ENCODE measurements around the gene ZNF655. TPM values are rescaled to one million over a fixed set of nuclear protein-coding genes. Genes with fewer than 3 reads are reported as not detected.

Gene ZNF655
- polyA plus RNA-seq, 1 donor (not counting 4 experiments of a cell fraction or from before 2014, with no cell fraction given) = 71.1 TPM

DNA sequence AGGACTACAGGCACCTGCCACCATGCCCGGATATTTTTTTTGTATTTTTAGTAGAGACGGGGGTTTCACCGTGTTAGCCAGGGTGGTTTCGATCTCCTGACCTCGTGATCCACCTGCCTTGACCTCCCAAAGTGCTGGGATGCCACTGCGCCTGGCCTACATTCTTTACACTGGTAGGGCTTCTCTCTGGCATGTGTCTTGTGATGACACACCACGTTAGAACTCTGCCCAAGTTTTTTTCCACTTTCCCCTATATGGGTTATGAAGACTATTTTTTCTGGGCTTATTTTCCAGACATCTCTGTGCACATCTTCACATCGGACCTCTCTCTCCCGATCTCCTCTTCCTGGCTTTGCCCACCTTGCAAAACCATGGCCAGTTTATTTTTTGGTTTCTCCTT lies 17.2 kb upstream of the ZNF655 start:
- H3K9me1 ChIP-seq (ENCODE audit: control insufficient read depth, extremely low read depth, insufficient read depth, low read length) = no peaks in the 10 kb centered on the region
- no peak overlapping the region for H3K4me2 ChIP-seq (ENCODE audit: control insufficient read depth, extremely low read depth, insufficient read depth, low read depth, low read length)
- H3K27me3 ChIP-seq (ENCODE audit: control insufficient read depth, extremely low read depth, insufficient read depth, low read length) = no peaks in the 10 kb centered on the region
- H3K36me3 ChIP-seq (ENCODE audit: control insufficient read depth in 2 of 2, extremely low read depth in 1 of 2, insufficient read depth in 2 of 2, low read length in 2 of 2) = no peaks in the 10 kb centered on the region
- H3K4me1 ChIP-seq (ENCODE audit: control insufficient read depth, extremely low read depth, insufficient read depth, low read length) = no peaks in the 10 kb centered on the region
- dilution Hi-C loops (cut with MboI; ENCODE audit: extremely low pct_ligation_motif_present, low sequenced_read_pairs) = no loop called here
- TF ChIP-seq EZH2 (IDR thresholded peaks at IDR 0.05; ENCODE audit: low read length) = no peak
- TF ChIP-seq, protein P1, sequence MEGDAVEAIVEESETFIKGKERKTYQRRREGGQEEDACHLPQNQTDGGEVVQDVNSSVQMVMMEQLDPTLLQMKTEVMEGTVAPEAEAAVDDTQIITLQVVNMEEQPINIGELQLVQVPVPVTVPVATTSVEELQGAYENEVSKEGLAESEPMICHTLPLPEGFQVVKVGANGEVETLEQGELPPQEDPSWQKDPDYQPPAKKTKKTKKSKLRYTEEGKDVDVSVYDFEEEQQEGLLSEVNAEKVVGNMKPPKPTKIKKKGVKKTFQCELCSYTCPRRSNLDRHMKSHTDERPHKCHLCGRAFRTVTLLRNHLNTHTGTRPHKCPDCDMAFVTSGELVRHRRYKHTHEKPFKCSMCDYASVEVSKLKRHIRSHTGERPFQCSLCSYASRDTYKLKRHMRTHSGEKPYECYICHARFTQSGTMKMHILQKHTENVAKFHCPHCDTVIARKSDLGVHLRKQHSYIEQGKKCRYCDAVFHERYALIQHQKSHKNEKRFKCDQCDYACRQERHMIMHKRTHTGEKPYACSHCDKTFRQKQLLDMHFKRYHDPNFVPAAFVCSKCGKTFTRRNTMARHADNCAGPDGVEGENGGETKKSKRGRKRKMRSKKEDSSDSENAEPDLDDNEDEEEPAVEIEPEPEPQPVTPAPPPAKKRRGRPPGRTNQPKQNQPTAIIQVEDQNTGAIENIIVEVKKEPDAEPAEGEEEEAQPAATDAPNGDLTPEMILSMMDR (optimal IDR thresholded peaks at IDR 0.05 in 1 of 3, IDR thresholded peaks at IDR 0.05 in 1 of 3, conservative IDR thresholded peaks at IDR 0.05 in 1 of 3; ENCODE audit: extremely low read depth in 1 of 3, insufficient read depth in 2 of 3, low read length in 3 of 3) = no peak
- DNase-seq (ENCODE audit: low read depth, low spot score) = no peak
- H4K20me1 ChIP-seq (ENCODE audit: control insufficient read depth, extremely low read depth, insufficient read depth, low read length) = no peaks in the 10 kb centered on the region
- FAIRE-seq = no peak
- H2AFZ ChIP-seq (ENCODE audit: control insufficient read depth, low read length) = no peak overlapping the region
- no peak overlapping the region for H3K27ac ChIP-seq (ENCODE audit: control insufficient read depth, insufficient read depth, low read length)
- peaks cover 6% of the 10 kb centered on the region for H3K9me3 ChIP-seq (ENCODE audit: control insufficient read depth, low read depth, low read length)
- H3K79me2 ChIP-seq (ENCODE audit: control insufficient read depth, insufficient read depth, low read length) = no peaks in the 10 kb centered on the region
- H3K4me3 ChIP-seq (ENCODE audit: control insufficient read depth in 2 of 3, extremely low read depth in 1 of 3, insufficient read depth in 2 of 3, low read depth in 1 of 3, low read length in 3 of 3) = no peak overlapping the region
- H3K9ac ChIP-seq (ENCODE audit: control insufficient read depth, extremely low read depth, insufficient read depth, low read length) = no peak overlapping the region

DNA sequence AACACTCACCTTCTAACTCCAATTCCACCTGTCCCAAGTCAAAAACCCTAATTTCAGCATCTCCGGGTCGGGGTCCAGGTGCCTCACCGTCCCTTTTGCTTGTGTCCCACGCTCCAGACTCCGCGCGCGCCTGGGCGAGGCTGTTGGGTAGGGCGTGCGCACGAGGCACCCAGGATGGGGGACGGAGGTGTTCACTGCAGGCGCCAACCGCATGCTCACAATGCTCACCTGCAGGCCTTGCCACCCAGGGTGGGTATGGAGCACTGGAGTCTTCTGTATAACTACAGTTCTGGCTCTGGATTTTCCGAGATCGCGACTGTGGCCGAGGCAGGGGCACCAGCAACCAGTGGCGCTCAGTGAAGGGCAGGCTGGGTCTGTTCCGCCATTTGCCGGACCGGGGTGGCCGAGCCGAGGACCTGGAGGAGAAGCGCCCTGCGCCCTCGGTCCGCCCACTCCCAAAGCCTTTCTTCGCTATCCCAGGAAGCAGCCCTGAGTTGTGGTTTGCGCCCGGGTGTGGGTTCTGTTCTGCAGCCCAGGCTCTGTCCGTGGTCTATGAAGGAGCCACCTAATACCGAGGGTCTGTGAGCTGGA lies 15.3 kb upstream of the ZNF655 start:
- no peaks in the 10 kb centered on the region for H4K20me1 ChIP-seq (ENCODE audit: control insufficient read depth, extremely low read depth, insufficient read depth, low read length)
- peaks cover 6% of the 10 kb centered on the region for H3K9me3 ChIP-seq (ENCODE audit: control insufficient read depth, low read depth, low read length)
- no peaks in the 10 kb centered on the region for H3K79me2 ChIP-seq (ENCODE audit: control insufficient read depth, insufficient read depth, low read length)
- TF ChIP-seq EZH2 (IDR thresholded peaks at IDR 0.05; ENCODE audit: low read length) = no peak
- TF ChIP-seq, protein P1 (optimal IDR thresholded peaks at IDR 0.05 in 1 of 3, IDR thresholded peaks at IDR 0.05 in 1 of 3, conservative IDR thresholded peaks at IDR 0.05 in 1 of 3; ENCODE audit: extremely low read depth in 1 of 3, insufficient read depth in 2 of 3, low read length in 3 of 3) = no peak
- no peaks in the 10 kb centered on the region for H3K27me3 ChIP-seq (ENCODE audit: control insufficient read depth, extremely low read depth, insufficient read depth, low read length)
- no peak for DNase-seq (ENCODE audit: low read depth, low spot score)
- no peak for FAIRE-seq
- no peak overlapping the region for H3K27ac ChIP-seq (ENCODE audit: control insufficient read depth, insufficient read depth, low read length)
- H3K9ac ChIP-seq (ENCODE audit: control insufficient read depth, extremely low read depth, insufficient read depth, low read length) = no peak overlapping the region
- H2AFZ ChIP-seq (ENCODE audit: control insufficient read depth, low read length) = no peak overlapping the region
- no peaks in the 10 kb centered on the region for H3K9me1 ChIP-seq (ENCODE audit: control insufficient read depth, extremely low read depth, insufficient read depth, low read length)
- no peaks in the 10 kb centered on the region for H3K36me3 ChIP-seq (ENCODE audit: control insufficient read depth in 2 of 2, extremely low read depth in 1 of 2, insufficient read depth in 2 of 2, low read length in 2 of 2)
- no peak overlapping the region for H3K4me2 ChIP-seq (ENCODE audit: control insufficient read depth, extremely low read depth, insufficient read depth, low read depth, low read length)
- dilution Hi-C loops (cut with MboI; ENCODE audit: extremely low pct_ligation_motif_present, low sequenced_read_pairs) = no loop called here
- no peaks in the 10 kb centered on the region for H3K4me1 ChIP-seq (ENCODE audit: control insufficient read depth, extremely low read depth, insufficient read depth, low read length)
- H3K4me3 ChIP-seq (ENCODE audit: control insufficient read depth in 2 of 3, extremely low read depth in 1 of 3, insufficient read depth in 2 of 3, low read depth in 1 of 3, low read length in 3 of 3) = no peak overlapping the region
